Adipose tissue (tissue), 3 donors: ENCODE results near the gene FEM1A. TPM values are rescaled to one million over a fixed set of nuclear protein-coding genes. Genes with fewer than 3 reads are reported as not detected.
"Not testable (repeated sequence)": the region's sequence is repeated elsewhere in the genome, so short reads cannot be mapped to it uniquely, and the experiment has no call there.

ENCODE experiments used
- H3K27ac ChIP-seq: one replicate; pipeline ENCODE4 v1.5.1; 2013; ENCODE audit warnings: low read depth, low read length
- WGBS, 3 donors: extraction: QIAGEN DNeasy Blood & Tissue Kit; methylation state at CpG; one replicate each; pipeline ENCODE4 v1.1.7; 2013; 5-methylcytosine and 5-hydroxymethylcytosine counted together
- polyA plus RNA-seq, 3 donors: library from polyadenylated mRNA; stranded (reverse); fragments of 200-250 nt; gene quantifications; one replicate each; pipeline ENCODE4 v1.2.3, GENCODE V29; 2013
- donor health status: healthy with polysubstance abuse.
- donor health status: Bipolar disorder and iron deficiency.
- donor health status: healthy.

FEM1A gene
- 1 to 10 TPM; 3.3 to 6.1 (median 5.5) TPM for polyA plus RNA-seq

GRCh38 chr19:4791183-4792018 is at the start of gene FEM1A:
Gene FEM1A (plus strand): TSS chr19:4791734. CDS start chr19:4791855, 121 bp downstream.
- 0 to 1% (median 0%) methylated on average over 57 to 80 of the region's 80 CpGs for WGBS, 3 donors
- H3K27ac ChIP-seq: peak within 1 kb of the TSS; percentile 1

GRCh38 chr19:4742723-4743646 is 48.5 kb upstream of the FEM1A start:
- WGBS, 3 donors: 24 to 28% (median 27%) methylated on average over 12 of the region's 12 CpGs
- no peak overlapping the region for H3K27ac ChIP-seq

DNA sequence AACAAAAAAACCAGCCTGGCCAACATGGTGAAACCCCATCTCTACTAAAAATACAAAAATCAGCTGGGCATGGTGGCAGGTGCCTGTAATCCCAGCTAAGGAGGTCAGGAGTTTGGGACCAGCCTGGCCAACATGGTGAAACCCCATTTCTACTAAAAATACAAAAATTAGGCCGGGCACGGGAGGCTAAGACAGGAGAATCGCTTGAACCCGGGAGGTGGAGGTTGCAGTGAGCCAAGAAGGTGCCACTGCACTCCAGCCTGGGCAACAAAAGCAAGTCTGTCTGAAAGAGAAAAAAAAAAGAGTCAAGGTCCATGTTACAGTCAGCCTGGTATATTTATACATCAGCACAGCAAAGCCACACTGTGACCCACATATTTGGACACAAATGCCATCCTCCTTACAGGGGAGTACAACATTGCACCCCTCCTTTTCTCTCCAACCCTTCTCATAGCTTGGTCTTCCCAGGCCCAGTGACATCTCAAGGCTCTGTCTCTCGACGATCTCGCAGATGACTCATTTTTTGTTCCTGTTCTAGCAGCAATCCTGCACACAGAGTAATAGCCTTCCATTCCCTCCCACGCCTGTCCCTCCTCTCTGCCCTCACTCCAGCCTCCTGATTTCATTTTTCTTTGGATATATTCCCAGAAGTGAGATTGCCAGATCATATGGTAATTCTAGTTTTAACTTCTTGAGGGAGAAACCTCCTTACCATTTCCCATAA is 46.9 kb upstream of the FEM1A start:
- no peak overlapping the region for H3K27ac ChIP-seq
- 27 to 45% (median 31%) methylated on average over 8 of the region's 8 CpGs for WGBS, 3 donors

- 63 to 70% (median 63%) methylated on average over 10 of the region's 10 CpGs for WGBS, 3 donors
- H3K27ac ChIP-seq: not testable (repeated sequence)
These were observed 46.4 kb upstream of the FEM1A start for GRCh38 chr19:4745175-4745574.

GRCh38 chr19:4745986-4746385 is 45.5 kb upstream of the FEM1A start:
- H3K27ac ChIP-seq: no peak overlapping the region
- WGBS, 3 donors: 72 to 77% (median 72%) methylated on average over 8 of the region's 8 CpGs

DNA sequence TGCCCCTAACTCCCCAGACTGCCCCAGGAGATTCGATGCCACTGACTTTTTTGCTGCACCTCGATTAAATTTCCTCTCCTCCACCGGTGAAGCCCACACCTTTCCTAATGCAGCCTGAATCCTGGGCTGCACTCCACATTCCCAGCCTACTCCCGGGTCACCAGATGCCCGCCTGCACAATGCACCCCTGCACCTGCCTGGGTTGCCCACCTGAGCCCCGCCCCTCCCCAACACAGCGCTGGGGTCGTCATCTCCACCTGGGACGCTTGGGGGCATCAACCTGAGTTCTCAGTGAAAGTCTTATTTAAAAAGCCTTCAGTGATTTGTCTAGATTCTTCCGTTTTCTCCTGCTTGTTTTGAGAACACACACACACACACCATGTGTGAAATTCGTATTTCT is 43.3 kb upstream of the FEM1A start:
- WGBS, 3 donors: 30 to 42% (median 41%) methylated on average over 11 of the region's 11 CpGs
- no peak overlapping the region for H3K27ac ChIP-seq

GRCh38 chr19:4748589-4748988 is 42.9 kb upstream of the FEM1A start:
- 36 to 43% (median 43%) methylated on average over 9 of the region's 9 CpGs for WGBS, 3 donors
- H3K27ac ChIP-seq: no peak overlapping the region

- 69 to 77% (median 75%) methylated on average over 18 of the region's 18 CpGs for WGBS, 3 donors
- H3K27ac ChIP-seq: no peak overlapping the region
These were observed 41.5 kb upstream of the FEM1A start for GRCh38 chr19:4749870-4750590.

GRCh38 chr19:4754248-4754647 is 37.3 kb upstream of the FEM1A start:
- H3K27ac ChIP-seq: no peak overlapping the region
- 60 to 70% (median 70%) methylated on average over 4 to 6 of the region's 6 CpGs for WGBS, 3 donors

DNA sequence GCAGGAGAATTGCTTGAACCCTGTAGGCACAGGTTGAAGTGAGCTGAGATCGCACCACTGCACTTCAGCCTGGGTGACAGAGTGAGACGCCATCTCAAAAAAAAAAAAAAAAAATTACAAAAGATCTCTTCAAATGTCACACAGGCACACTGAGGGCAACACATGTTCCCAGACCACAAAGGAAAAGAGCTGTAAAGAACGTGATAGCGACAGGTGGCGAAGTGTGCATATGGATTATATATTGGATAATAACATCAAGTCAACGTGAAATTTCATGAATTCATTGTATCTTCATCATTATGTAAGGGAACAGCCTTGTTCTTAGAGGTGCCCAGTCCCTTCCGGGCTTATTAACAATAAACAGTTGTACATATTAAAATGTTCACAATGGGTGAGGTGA is 36.1 kb upstream of the FEM1A start:
- H3K27ac ChIP-seq: no peak overlapping the region
- WGBS, 3 donors: 78 to 90% (median 86%) methylated on average over 7 of the region's 7 CpGs

- 79 to 81% (median 80%) methylated on average over 4 of the region's 4 CpGs for WGBS, 3 donors
- no peak overlapping the region for H3K27ac ChIP-seq
These were observed 33.5 kb upstream of the FEM1A start for GRCh38 chr19:4758082-4758481.

- H3K27ac ChIP-seq: no peak overlapping the region
- 66 to 82% (median 73%) methylated on average over 5 of the region's 5 CpGs for WGBS, 3 donors
These were observed 32.9 kb upstream of the FEM1A start for GRCh38 chr19:4758659-4759058.

- no peak overlapping the region for H3K27ac ChIP-seq
- WGBS, 3 donors: 2 to 3% (median 2%) methylated on average over 47 to 53 of the region's 53 CpGs
These were observed 31.9 kb upstream of the FEM1A start for GRCh38 chr19:4759388-4760284.

DNA sequence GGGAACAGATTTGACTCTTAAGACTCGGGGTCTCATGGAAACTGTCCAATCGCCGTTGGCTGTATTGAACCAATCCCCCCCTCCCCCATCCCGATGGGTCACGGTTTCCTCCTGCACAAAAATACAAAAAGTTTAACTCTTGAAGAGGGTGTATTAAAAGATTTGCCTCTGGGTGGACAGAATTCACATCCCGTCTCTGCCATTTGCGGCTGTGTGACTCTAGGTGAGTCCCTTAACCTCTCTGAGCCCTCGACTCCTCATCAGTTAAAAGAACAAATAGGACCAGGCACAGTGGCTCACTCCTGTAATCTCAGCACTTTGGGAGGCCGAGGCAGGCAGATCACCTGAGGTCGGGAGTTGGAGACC is 31.3 kb upstream of the FEM1A start:
- 29 to 40% (median 38%) methylated on average over 10 of the region's 10 CpGs for WGBS, 3 donors
- H3K27ac ChIP-seq: no peak overlapping the region

DNA sequence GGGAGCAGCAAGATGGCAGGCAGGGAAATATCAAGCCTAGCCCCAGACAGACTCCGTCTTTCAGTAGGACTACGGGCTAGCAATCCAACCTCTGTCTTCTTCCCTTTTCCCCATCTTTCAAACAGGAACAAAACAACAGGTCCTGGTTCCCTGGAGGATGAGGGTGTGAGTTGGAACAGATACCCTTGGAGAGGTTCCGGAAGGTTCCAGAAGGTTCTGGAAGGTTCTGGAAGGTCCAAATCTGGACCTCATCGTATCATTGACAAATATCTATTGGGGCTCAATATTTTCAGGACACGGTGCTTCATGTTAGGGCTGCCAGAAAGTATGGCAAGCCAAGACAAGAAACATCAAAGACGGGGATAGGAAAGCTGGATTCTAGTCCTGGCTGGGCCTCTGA is 28.5 kb upstream of the FEM1A start:
- WGBS, 3 donors: 80 to 84% (median 82%) methylated on average over 6 of the region's 6 CpGs
- no peak overlapping the region for H3K27ac ChIP-seq

GRCh38 chr19:4764393-4764660 is 27.2 kb upstream of the FEM1A start:
- H3K27ac ChIP-seq: no peak overlapping the region
- 50 to 72% (median 69%) methylated on average over 5 of the region's 5 CpGs for WGBS, 3 donors

GRCh38 chr19:4768934-4769777 is 22.4 kb upstream of the FEM1A start:
- H3K27ac ChIP-seq: no peak overlapping the region
- WGBS, 3 donors: 9 to 11% (median 9%) methylated on average over 37 of the region's 37 CpGs
